Gastrocnemius medialis (tissue), 4 donors: ENCODE results near the gene LRRC49.

Experiments
- POLR2A ChIP-seq, 2 donors: fragments of 450-650 bp; IDR thresholded peaks; one replicate each; pipeline ENCODE4 v1.6.1; 2017; ENCODE audit warnings: antibody characterized with exemption in 2 of 2, mild to moderate bottlenecking in 2 of 2, moderate library complexity in 2 of 2
- TF ChIP-seq, protein P1 (sequence below), 5 experiments: fragments of 450-650 bp in 3 of 5; fragments of 200-600 bp in 2 of 5; sonication (generic) in 2 of 5; IDR thresholded peaks in 4 of 5; conservative IDR thresholded peaks in 1 of 5; 1 replicate in 4 of 5; 2 replicates in 1 of 5; pipeline ENCODE4 v1.5.1; 2016 to 2019; ENCODE audit warnings: antibody characterized with exemption in 5 of 5, mild to moderate bottlenecking in 3 of 5, moderate library complexity in 3 of 5

GRCh38 chr15:71049706-71050422 lies 157.2 kb downstream of the LRRC49 start:
- TF ChIP-seq, protein P1, sequence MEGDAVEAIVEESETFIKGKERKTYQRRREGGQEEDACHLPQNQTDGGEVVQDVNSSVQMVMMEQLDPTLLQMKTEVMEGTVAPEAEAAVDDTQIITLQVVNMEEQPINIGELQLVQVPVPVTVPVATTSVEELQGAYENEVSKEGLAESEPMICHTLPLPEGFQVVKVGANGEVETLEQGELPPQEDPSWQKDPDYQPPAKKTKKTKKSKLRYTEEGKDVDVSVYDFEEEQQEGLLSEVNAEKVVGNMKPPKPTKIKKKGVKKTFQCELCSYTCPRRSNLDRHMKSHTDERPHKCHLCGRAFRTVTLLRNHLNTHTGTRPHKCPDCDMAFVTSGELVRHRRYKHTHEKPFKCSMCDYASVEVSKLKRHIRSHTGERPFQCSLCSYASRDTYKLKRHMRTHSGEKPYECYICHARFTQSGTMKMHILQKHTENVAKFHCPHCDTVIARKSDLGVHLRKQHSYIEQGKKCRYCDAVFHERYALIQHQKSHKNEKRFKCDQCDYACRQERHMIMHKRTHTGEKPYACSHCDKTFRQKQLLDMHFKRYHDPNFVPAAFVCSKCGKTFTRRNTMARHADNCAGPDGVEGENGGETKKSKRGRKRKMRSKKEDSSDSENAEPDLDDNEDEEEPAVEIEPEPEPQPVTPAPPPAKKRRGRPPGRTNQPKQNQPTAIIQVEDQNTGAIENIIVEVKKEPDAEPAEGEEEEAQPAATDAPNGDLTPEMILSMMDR (IDR thresholded peaks at IDR 0.05 in 4 of 5, conservative IDR thresholded peaks at IDR 0.05 in 1 of 5) = no peak
- TF ChIP-seq POLR2A (IDR thresholded peaks at IDR 0.05) = no peak
